HEK293T (cell line): ENCODE measurements around the gene PRRC2B.

Experiments used
- CTCF ChIA-PET: fragments of 350-600 bp; formaldehyde crosslinking; extraction: SDS; loops from one replicate; lab custom pipeline; 2021; ENCODE audit warnings: antibody characterized with exemption, inconsistent platforms; lab: Yijun Ruan, JAX
- POLR2A ChIA-PET: fragments of 350-600 bp; formaldehyde crosslinking; extraction: SDS; loops from one replicate; lab custom pipeline; 2020; ENCODE audit warnings: antibody characterized with exemption, inconsistent platforms; lab: Yijun Ruan, JAX
- DNase-seq: peaks from one replicate; pipeline ENCODE4 v3.0.0; 2012; ENCODE audit warnings: mixed read lengths; ENCODE audit errors: extremely low spot score
- ARNT ChIP-seq: fragments of 450-650 bp; IDR thresholded peaks from 2 replicates; pipeline ENCODE4 v1.6.1; 2017; ENCODE audit warnings: mild to moderate bottlenecking
- BHLHE40 ChIP-seq: fragments of 450-650 bp; IDR thresholded peaks from 2 replicates; pipeline ENCODE4 v1.6.1; 2016; ENCODE audit warnings: mild to moderate bottlenecking, moderate library complexity, borderline replicate concordance
- CTBP1 ChIP-seq: fragments of 450-650 bp; IDR thresholded peaks from 2 replicates; pipeline ENCODE4 v1.6.1; 2016; ENCODE audit warnings: borderline replicate concordance
- ELF4 ChIP-seq: fragments of 450-650 bp; IDR thresholded peaks from 2 replicates; pipeline ENCODE4 v1.6.1; 2017; ENCODE audit warnings: antibody characterized with exemption
- FOXA1 ChIP-seq: fragments of 450-650 bp; IDR thresholded peaks from 2 replicates; pipeline ENCODE4 v1.6.1; 2016; ENCODE audit warnings: mild to moderate bottlenecking
- FOXK2 ChIP-seq: fragments of 450-650 bp; IDR thresholded peaks from 2 replicates; pipeline ENCODE4 v1.6.1; 2016; ENCODE audit warnings: mild to moderate bottlenecking
- FOXM1 ChIP-seq: fragments of 450-650 bp; IDR thresholded peaks from 2 replicates; pipeline ENCODE4 v1.6.1; 2017; ENCODE audit warnings: mild to moderate bottlenecking, borderline replicate concordance
- HDGF ChIP-seq: fragments of 450-650 bp; IDR thresholded peaks from 2 replicates; pipeline ENCODE4 v1.6.1; 2017; ENCODE audit warnings: antibody characterized with exemption, borderline replicate concordance
- L3MBTL2 ChIP-seq: fragments of 450-650 bp; conservative IDR thresholded peaks from 2 replicates; pipeline ENCODE4 v1.6.1; 2016; ENCODE audit warnings: mild to moderate bottlenecking
- LEF1 ChIP-seq: fragments of 450-650 bp; IDR thresholded peaks from 2 replicates; pipeline ENCODE4 v1.6.1; 2017; ENCODE audit warnings: mild to moderate bottlenecking, borderline replicate concordance
- NFRKB ChIP-seq: fragments of 450-650 bp; IDR thresholded peaks from 2 replicates; pipeline ENCODE4 v1.6.1; 2016; ENCODE audit warnings: mild to moderate bottlenecking, moderate library complexity
- PKNOX1 ChIP-seq: fragments of 450-650 bp; IDR thresholded peaks from 2 replicates; pipeline ENCODE4 v1.6.1; 2016
- SP1 ChIP-seq: fragments of 450-650 bp; IDR thresholded peaks from 2 replicates; pipeline ENCODE4 v1.6.1; 2017
- SUZ12 ChIP-seq: fragments of 450-650 bp; IDR thresholded peaks from 2 replicates; pipeline ENCODE4 v1.6.1; 2016; ENCODE audit warnings: mild to moderate bottlenecking
- TARDBP ChIP-seq: fragments of 450-650 bp; IDR thresholded peaks from 2 replicates; pipeline ENCODE4 v1.6.1; 2016
- ZNF384 ChIP-seq: fragments of 450-650 bp; IDR thresholded peaks from 2 replicates; pipeline ENCODE4 v1.6.1; 2016

PRRC2B gene

DNA sequence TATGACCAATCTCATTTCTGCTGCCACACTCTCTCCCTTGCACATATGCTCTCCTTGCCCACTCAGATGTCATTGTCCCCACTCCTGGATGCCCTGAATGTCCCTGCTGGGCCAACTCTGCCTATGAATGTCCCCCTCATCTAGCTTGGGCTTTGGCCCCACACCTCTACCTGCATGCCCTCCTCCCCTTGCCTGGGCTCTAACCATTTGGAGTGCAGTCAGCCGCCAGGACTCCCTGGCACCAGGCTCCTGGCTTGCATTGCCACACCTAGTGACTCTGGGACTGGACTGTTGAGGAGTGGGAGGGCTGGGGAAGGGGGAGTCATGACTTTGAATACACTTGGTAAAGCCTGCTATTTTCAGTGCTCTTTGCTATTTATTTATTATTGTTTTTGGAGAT is 67.3 kb downstream of the PRRC2B start:
- ChIA-PET CTCF (no interaction called here), POLR2A (no interaction called here)
- TF ChIP-seq LEF1 (no peak), CTBP1 (no peak), HDGF (no peak), SUZ12 (no peak), SP1 (no peak), NFRKB (no peak), ZNF384 (no peak), FOXM1 (no peak), ARNT (no peak), L3MBTL2 (no peak), TARDBP (no peak), FOXK2 (no peak), FOXA1 (no peak), ELF4 (no peak), PKNOX1 (no peak), BHLHE40 (no peak)

DNA sequence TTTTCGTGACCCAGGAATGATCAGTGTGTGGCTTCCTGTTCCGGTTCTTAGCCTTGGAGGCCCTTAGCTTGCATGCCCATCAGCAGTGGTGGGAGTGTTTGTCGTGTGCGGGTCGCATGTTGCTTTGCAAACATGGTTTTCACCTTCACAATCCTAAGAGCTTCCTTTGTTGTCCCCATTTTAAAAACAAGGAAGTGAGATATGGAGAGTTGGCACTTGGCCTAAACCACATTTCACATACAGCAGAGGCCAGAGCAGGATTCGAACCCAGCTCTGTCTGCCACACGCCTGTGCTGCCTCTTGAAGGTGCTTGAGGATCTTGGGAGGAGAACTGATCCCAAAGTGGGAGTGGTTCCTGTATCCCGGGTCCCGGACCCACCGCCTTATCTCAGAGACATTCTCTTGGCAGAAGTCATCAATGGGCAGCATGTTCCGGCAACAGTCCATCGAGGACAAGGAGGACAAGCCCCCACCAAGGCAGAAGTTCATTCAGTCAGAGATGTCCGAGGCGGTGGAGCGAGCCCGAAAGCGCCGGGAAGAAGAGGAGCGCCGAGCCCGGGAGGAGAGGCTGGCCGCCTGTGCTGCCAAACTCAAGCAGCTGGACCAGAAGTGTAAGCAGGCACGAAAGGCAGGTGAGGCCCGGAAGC is 70.6 kb downstream of the PRRC2B start:
- DNase-seq, result no peak
- POLR2A ChIA-PET, result no interaction called here
- CTCF ChIA-PET, result no interaction called here

More for the DNA sequence above, 67.3 kb downstream of the PRRC2B start:
- no peak for DNase-seq

DNA sequence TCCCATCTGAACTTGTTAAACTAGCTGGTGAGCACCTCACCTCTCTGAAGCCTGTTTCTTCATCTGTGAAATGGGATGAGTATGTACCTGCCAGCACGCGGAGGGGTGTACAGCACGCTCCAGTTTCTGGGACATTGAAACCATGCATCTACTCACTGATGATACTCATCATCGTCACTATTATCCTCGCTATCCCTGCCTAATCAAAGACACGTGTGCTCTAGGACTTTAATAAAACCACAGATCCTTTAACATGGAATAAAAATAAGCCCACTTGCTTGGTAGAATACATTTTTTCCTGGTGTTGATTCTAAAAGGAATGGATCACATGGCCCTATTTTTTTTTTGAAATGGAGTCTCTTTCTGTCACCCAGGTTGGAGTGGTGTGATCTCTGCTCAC is 71.5 kb downstream of the PRRC2B start:
- TF ChIP-seq HDGF (no peak), ELF4 (no peak), ARNT (no peak), FOXK2 (no peak), L3MBTL2 (no peak), TARDBP (no peak), PKNOX1 (no peak), BHLHE40 (no peak), CTBP1 (no peak), FOXA1 (no peak), SUZ12 (no peak), SP1 (no peak), LEF1 (no peak), FOXM1 (no peak), NFRKB (no peak)
- no peak for DNase-seq
- ChIA-PET CTCF (no interaction called here), POLR2A (no interaction called here)

More for the DNA sequence above, 70.6 kb downstream of the PRRC2B start:
- TF ChIP-seq PKNOX1, result no peak
- no peak for TF ChIP-seq ELF4
- TF ChIP-seq BHLHE40, result no peak
- TF ChIP-seq FOXA1, result no peak
- TF ChIP-seq ARNT, result no peak
- no peak for TF ChIP-seq FOXK2
- TF ChIP-seq SP1, result no peak
- TF ChIP-seq L3MBTL2, result no peak
- TF ChIP-seq NFRKB, result no peak
- no peak for TF ChIP-seq TARDBP
- no peak for TF ChIP-seq HDGF
- TF ChIP-seq FOXM1, result no peak
- no peak for TF ChIP-seq ZNF384
- no peak for TF ChIP-seq LEF1
- no peak for TF ChIP-seq SUZ12
- TF ChIP-seq CTBP1, result no peak

DNA sequence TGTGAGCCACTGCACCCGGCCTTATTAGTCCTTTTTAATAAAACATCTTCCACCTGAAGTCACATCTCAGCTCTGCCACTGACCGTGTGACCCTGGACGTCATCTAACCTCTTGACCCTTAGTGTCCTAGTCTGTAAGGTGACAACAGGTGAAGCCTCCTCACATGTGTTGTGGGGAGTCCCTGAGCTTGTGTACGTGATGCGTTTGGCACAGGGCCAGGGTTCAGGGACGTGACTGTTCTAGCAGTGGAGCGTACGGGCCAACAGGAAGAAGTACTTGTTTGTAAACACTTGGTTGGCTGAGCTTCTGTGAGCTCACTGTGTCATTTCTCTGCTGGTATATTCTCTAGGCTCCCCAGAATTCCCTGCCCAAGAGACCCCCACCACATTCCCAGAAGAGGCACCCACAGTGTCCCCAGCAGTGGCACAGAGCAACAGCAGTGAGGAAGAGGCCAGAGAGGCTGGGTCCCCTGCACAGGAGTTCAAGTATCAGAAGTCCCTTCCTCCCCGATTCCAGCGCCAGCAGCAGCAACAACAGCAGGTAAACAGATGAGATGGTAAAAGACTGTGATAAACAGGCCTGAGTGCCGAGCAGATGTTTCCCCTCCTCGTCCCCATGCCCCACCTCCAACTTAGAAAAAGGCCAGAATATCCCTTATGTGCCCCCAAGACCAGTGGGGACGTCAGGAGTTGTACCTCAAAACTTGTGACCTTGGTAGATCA is 73.5 kb downstream of the PRRC2B start:
- no peak for TF ChIP-seq LEF1
- no peak for TF ChIP-seq FOXA1
- no peak for TF ChIP-seq ARNT
- TF ChIP-seq SP1, result no peak
- no peak for TF ChIP-seq FOXM1
- TF ChIP-seq ZNF384, result no peak
- TF ChIP-seq L3MBTL2, result no peak
- no peak for TF ChIP-seq SUZ12
- TF ChIP-seq PKNOX1, result no peak
- no peak for TF ChIP-seq ELF4
- TF ChIP-seq FOXK2, result no peak
- TF ChIP-seq TARDBP, result no peak
- ChIA-PET CTCF (no interaction called here), POLR2A (no interaction called here)
- no peak for DNase-seq

- ChIA-PET POLR2A (no interaction called here), CTCF (no interaction called here)
- no peak for TF ChIP-seq HDGF
- TF ChIP-seq FOXM1, result no peak
- TF ChIP-seq BHLHE40, result no peak
- TF ChIP-seq ELF4, result no peak
- TF ChIP-seq SUZ12, result no peak
- TF ChIP-seq FOXK2, result no peak
- TF ChIP-seq ZNF384, result no peak
- TF ChIP-seq LEF1, result no peak
- TF ChIP-seq PKNOX1, result no peak
- no peak for TF ChIP-seq FOXA1
- TF ChIP-seq L3MBTL2, result no peak
- no peak for TF ChIP-seq SP1
- TF ChIP-seq TARDBP, result no peak
- no peak for TF ChIP-seq ARNT
- TF ChIP-seq NFRKB, result no peak
- no peak for TF ChIP-seq CTBP1
- no peak for DNase-seq
These were observed 74.1 kb downstream of the PRRC2B start for GRCh38 chr9:131468031-131468430.
